ENCODE data around the gene MACF1.
A peak's percentile ranks its signal among the peaks of the same experiment; 100 is the strongest.

MACF1 gene

GRCh38 chr1:39407896-39408640, 203.6 kb downstream of the MACF1 start:
- Mint-ChIP-seq H3K36me3 (peaks cover 3 to 26% of the 10 kb centered on the region in 2 donors), H3K4me1 (peaks cover 33 to 42% of the 10 kb centered on the region in 2 donors), H3K27ac (peak overlapping the region; percentile 37), H3K27me3 (no peaks in the 10 kb centered on the region), H3K9me3 (no peaks in the 10 kb centered on the region), H3K4me3 (peak overlapping the region; percentile 86 to 89)
- DNase-seq (no peak), ATAC-seq (replicated peaks) (no peak)

DNA sequence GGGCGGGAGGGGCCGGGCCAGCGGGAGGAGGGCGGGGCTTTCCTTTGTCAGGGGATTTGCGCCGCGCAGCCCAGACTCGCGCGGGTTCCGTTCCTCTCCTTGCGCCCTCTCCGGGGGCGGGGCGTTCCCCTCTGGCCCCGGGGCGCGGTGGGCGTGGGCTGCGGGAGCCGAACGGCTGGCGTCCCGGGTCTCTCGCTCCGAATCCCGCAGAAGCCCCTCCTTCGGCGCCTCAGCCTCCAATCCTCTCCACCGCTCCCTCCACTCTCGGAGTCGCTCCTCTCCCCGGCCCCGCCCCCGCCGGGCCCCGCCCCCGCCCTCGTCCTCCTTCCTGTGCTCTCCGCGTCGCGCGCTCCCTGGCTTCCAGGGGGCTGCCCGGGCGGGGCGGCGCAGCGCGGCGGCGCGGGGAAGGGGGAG, 204.2 kb downstream of the MACF1 start:
- H3K36me3 Mint-ChIP-seq, result peaks cover 4 to 26% of the 10 kb centered on the region in 2 donors
- no peaks in the 10 kb centered on the region for H3K9me3 Mint-ChIP-seq
- ATAC-seq (replicated peaks) (peak; percentile 85 to 87), DNase-seq (peak; percentile 74)
- no peaks in the 10 kb centered on the region for H3K27me3 Mint-ChIP-seq
- H3K27ac Mint-ChIP-seq, result no peak overlapping the region
- H3K4me1 Mint-ChIP-seq, result peaks cover 33 to 42% of the 10 kb centered on the region in 2 donors
- peak overlapping the region; percentile 86 to 89 for H3K4me3 Mint-ChIP-seq

GRCh38 chr1:39409055-39409816, 204.7 kb downstream of the MACF1 start:
- Mint-ChIP-seq H3K36me3 (peaks cover 10 to 32% of the 10 kb centered on the region in 2 donors), H3K4me3 (peak overlapping the region; percentile 86 to 89), H3K4me1 (peaks cover 33 to 42% of the 10 kb centered on the region in 2 donors), H3K9me3 (no peaks in the 10 kb centered on the region), H3K27ac (no peak overlapping the region), H3K27me3 (no peaks in the 10 kb centered on the region)
- ATAC-seq (replicated peaks) (peak; percentile 53 to 60), DNase-seq (no peak)

DNA sequence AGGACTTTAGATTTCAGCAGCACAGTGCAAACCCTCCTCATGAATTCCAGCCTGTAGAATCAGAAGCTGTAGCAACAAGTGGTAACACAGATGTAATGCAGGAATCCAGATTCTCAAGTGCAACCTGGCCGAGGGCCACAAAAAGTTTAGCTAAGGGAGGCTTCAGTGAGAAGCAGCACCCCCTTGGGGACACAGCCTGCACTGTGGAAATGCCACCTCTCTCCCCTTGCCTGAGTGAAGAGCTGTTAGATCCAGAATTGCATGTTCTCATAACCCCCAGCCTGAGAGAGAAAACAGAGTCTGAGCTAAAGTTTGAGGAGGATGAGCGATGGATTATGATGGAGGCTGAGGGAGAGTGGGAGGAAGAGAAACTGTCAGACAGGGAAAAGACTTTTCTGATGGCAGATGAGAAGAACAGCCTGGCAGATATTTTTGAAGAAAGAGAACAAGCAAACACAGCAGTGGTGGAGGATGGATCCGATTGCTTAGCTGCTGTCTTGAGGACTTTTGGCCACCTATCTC, 206.5 kb downstream of the MACF1 start:
- H3K9me3 Mint-ChIP-seq, result no peaks in the 10 kb centered on the region
- H3K4me1 Mint-ChIP-seq, result peaks cover 27 to 30% of the 10 kb centered on the region in 2 donors
- H3K27me3 Mint-ChIP-seq, result no peaks in the 10 kb centered on the region
- no peak overlapping the region for H3K4me3 Mint-ChIP-seq
- ATAC-seq (replicated peaks) (peak; percentile 36 to 41), DNase-seq (peak; percentile 22)
- H3K27ac Mint-ChIP-seq, result no peak overlapping the region
- peaks cover 12 to 30% of the 10 kb centered on the region in 2 donors for H3K36me3 Mint-ChIP-seq

DNA sequence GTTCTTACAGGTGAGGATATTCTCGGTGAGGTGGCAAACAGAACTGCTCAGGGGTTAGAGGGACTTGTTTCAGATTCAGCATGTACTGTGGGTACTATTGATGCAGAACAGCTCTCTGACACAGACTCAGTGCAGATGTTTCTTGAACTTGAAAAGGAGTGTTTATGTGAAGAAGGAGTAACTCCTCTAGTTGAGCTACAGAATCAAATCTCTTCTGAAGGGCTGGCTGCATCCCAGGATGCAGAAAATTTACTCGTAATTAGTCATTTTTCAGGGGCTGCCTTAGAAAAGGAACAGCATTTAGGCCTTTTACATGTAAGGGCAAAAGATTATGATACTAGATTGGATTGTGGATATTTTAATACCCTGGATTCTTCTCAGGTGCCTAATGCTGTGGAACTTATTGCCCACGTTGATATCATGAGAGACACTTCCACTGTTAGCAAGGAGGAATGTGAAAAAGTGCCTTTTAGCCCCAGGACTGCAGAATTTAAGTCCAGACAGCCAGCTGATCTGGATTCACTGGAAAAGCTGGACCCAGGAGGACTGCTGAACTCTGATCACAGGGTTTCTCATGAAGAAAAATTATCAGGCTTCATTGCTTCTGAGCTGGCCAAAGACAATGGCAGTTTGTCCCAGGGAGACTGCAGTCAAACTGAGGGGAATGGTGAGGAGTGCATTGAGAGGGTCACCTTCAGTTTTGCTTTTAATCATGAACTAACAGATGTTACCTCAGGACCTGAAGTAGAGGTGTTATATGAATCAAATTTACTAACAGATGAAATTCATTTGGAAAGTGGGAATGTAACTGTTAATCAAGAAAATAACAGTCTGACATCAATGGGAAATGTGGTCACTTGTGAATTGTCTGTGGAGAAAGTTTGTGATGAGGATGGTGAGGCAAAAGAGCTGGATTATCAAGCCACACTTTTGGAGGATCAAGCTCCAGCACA, 207.3 kb downstream of the MACF1 start:
- H3K27ac Mint-ChIP-seq, result peak overlapping the region; percentile 44
- no peak for DNase-seq
- H3K4me1 Mint-ChIP-seq, result peaks cover 27 to 30% of the 10 kb centered on the region in 2 donors
- H3K36me3 Mint-ChIP-seq, result peaks cover 12 to 30% of the 10 kb centered on the region in 2 donors
- no peaks in the 10 kb centered on the region for H3K9me3 Mint-ChIP-seq
- no peak overlapping the region for H3K4me3 Mint-ChIP-seq
- no peak for ATAC-seq (replicated peaks)
- H3K27me3 Mint-ChIP-seq, result no peaks in the 10 kb centered on the region

GRCh38 chr1:39412892-39413291, 208.4 kb downstream of the MACF1 start:
- DNase-seq (no peak), ATAC-seq (replicated peaks) (no peak)
- H3K36me3 Mint-ChIP-seq, result peaks cover 12 to 31% of the 10 kb centered on the region in 2 donors
- peaks cover 22 to 26% of the 10 kb centered on the region in 2 donors for H3K4me1 Mint-ChIP-seq
- H3K27ac Mint-ChIP-seq, result no peak overlapping the region
- H3K27me3 Mint-ChIP-seq, result no peaks in the 10 kb centered on the region
- H3K9me3 Mint-ChIP-seq, result no peaks in the 10 kb centered on the region
- H3K4me3 Mint-ChIP-seq, result no peak overlapping the region

DNA sequence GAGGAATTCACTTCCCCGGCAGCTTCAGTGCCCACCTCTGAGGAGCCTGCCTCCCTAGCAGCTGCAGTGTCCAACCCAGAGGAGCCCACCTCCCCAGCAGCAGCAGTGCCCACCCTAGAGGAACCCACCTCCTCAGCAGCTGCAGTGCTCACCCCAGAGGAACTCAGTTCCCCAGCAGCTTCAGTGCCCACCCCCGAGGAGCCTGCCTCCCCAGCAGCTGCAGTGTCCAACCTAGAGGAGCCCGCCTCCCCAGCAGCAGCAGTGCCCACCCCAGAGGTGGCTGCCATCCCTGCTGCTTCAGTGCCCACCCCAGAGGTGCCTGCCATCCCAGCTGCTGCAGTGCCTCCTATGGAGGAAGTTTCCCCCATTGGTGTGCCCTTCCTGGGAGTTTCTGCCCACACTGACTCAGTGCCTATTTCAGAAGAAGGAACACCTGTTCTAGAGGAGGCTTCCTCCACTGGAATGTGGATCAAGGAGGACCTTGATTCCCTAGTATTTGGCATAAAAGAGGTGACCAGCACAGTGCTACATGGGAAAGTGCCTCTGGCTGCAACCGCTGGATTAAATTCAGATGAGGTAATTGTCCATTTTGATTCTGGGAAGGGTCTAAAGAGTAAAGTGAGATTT, 209.5 kb downstream of the MACF1 start:
- Mint-ChIP-seq H3K4me3 (no peak overlapping the region), H3K36me3 (peaks cover 17 to 41% of the 10 kb centered on the region in 2 donors), H3K27ac (no peak overlapping the region), H3K4me1 (peaks cover 16 to 23% of the 10 kb centered on the region in 2 donors), H3K9me3 (no peaks in the 10 kb centered on the region), H3K27me3 (no peaks in the 10 kb centered on the region)
- no peak for ATAC-seq (replicated peaks)
- DNase-seq, result no peak

- Mint-ChIP-seq H3K27ac (no peak overlapping the region), H3K4me3 (no peak overlapping the region), H3K9me3 (no peaks in the 10 kb centered on the region), H3K4me1 (peaks cover 15 to 17% of the 10 kb centered on the region in 2 donors), H3K27me3 (no peaks in the 10 kb centered on the region), H3K36me3 (peaks cover 17 to 36% of the 10 kb centered on the region in 2 donors)
- ATAC-seq (replicated peaks) (no peak), DNase-seq (no peak)
Observed at GRCh38 chr1:39415553-39415952, 211.1 kb downstream of the MACF1 start.

- Mint-ChIP-seq H3K27ac (no peak overlapping the region), H3K36me3 (peaks cover 17 to 28% of the 10 kb centered on the region in 2 donors)
Observed at GRCh38 chr1:39416609-39417008, 212.1 kb downstream of the MACF1 start.

GRCh38 chr1:39418236-39418635, 213.7 kb downstream of the MACF1 start:
- no peak overlapping the region for H3K27ac Mint-ChIP-seq

More at GRCh38 chr1:39416609-39417008, 212.1 kb downstream of the MACF1 start:
- DNase-seq (no peak), ATAC-seq (replicated peaks) (no peak)
- Mint-ChIP-seq H3K4me3 (no peak overlapping the region), H3K27me3 (no peaks in the 10 kb centered on the region), H3K4me1 (peaks cover 9 to 11% of the 10 kb centered on the region in 2 donors), H3K9me3 (no peaks in the 10 kb centered on the region)

GRCh38 chr1:39420493-39420892, 216.0 kb downstream of the MACF1 start:
- peaks cover 7 to 9% of the 10 kb centered on the region in 2 donors for H3K4me1 Mint-ChIP-seq
- DNase-seq (no peak), ATAC-seq (replicated peaks) (no peak)
- H3K36me3 Mint-ChIP-seq, result peaks cover 18 to 31% of the 10 kb centered on the region in 2 donors
- no peaks in the 10 kb centered on the region for H3K9me3 Mint-ChIP-seq
- H3K27me3 Mint-ChIP-seq, result no peaks in the 10 kb centered on the region
- H3K27ac Mint-ChIP-seq, result no peak overlapping the region
- H3K4me3 Mint-ChIP-seq, result no peak overlapping the region

More at GRCh38 chr1:39418236-39418635, 213.7 kb downstream of the MACF1 start:
- ATAC-seq (replicated peaks) (no peak), DNase-seq (no peak)
- Mint-ChIP-seq H3K4me1 (peaks cover 7 to 9% of the 10 kb centered on the region in 2 donors), H3K27me3 (no peaks in the 10 kb centered on the region), H3K36me3 (peaks cover 19 to 29% of the 10 kb centered on the region in 2 donors), H3K4me3 (no peak overlapping the region), H3K9me3 (no peaks in the 10 kb centered on the region)

DNA sequence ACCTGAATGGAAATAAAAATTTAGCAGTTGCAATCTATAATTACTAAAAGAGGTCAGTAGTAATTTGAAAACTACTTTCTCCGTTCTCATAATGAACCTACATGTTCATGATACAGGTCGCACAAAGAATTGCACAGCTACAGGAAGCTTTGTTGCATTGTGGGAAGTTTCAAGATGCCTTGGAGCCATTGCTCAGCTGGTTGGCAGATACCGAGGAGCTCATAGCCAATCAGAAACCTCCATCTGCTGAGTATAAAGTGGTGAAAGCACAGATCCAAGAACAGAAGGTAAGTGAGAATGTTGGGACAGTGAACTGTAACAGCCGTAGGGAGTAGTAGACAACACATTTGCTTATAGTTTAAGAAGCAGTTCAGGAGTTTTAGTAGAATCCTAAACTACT, 218.1 kb downstream of the MACF1 start:
- Mint-ChIP-seq H3K4me1 (peaks cover 7 to 9% of the 10 kb centered on the region in 2 donors), H3K9me3 (no peaks in the 10 kb centered on the region), H3K36me3 (peaks cover 22 to 37% of the 10 kb centered on the region in 2 donors), H3K27ac (peak overlapping the region; percentile 74), H3K27me3 (no peaks in the 10 kb centered on the region), H3K4me3 (no peak overlapping the region)
- DNase-seq (no peak), ATAC-seq (replicated peaks) (no peak)

GRCh38 chr1:39425151-39425550, 220.7 kb downstream of the MACF1 start:
- peaks cover 3 to 4% of the 10 kb centered on the region in 2 donors for H3K4me1 Mint-ChIP-seq
- DNase-seq (no peak), ATAC-seq (replicated peaks) (no peak)
- no peaks in the 10 kb centered on the region for H3K27me3 Mint-ChIP-seq
- H3K9me3 Mint-ChIP-seq, result no peaks in the 10 kb centered on the region
- H3K36me3 Mint-ChIP-seq, result peaks cover 25 to 33% of the 10 kb centered on the region in 2 donors
- no peak overlapping the region for H3K4me3 Mint-ChIP-seq
- H3K27ac Mint-ChIP-seq, result no peak overlapping the region

Measured in stimulated activated naive B cell treated with anti-CD40 and anti-IgM and Interleukin-4, amounts not matched to agents 10 μg/mL and 1 μg/mL and 100 μg/mL, for 72 hours (primary cell).